Mesenchymal stem cell (in vitro differentiated cells and primary cell): ENCODE data around the gene VPS35L.

ENCODE experiments used
- DNase-seq: peaks from one replicate; pipeline ENCODE4 v3.0.0-alpha.2; 2013
- H2AFZ ChIP-seq: one replicate; pipeline ENCODE4 v1.6.1; 2013; ENCODE audit warnings: low read depth, mild to moderate bottlenecking, control low read depth, inconsistent platforms, low read length, moderate library complexity
- H2AK5ac ChIP-seq: 2 replicates; pipeline ENCODE4 v1.6.1; 2013; ENCODE audit warnings: low read length, moderate library complexity, mild to moderate bottlenecking, inconsistent platforms; ENCODE audit not compliant: severe bottlenecking
- H2BK120ac ChIP-seq: one replicate; pipeline ENCODE4 v1.6.1; 2013; ENCODE audit warnings: low read depth, mild to moderate bottlenecking, inconsistent platforms, low read length, moderate library complexity
- H2BK12ac ChIP-seq, 2 experiments: one replicate each; pipeline ENCODE4 v1.6.1; 2013; ENCODE audit warnings: inconsistent platforms in 2 of 2, low read length in 2 of 2, mild to moderate bottlenecking in 2 of 2, moderate library complexity in 2 of 2, control low read depth in 1 of 2
- H2BK15ac ChIP-seq: one replicate; pipeline ENCODE4 v1.6.1; 2013; ENCODE audit warnings: mild to moderate bottlenecking, low read depth, inconsistent platforms; ENCODE audit not compliant: poor library complexity, severe bottlenecking
- H2BK5ac ChIP-seq: 2 replicates; pipeline ENCODE4 v1.6.1; 2013; ENCODE audit warnings: low read depth, mild to moderate bottlenecking, low read length, control low read depth, inconsistent platforms; ENCODE audit not compliant: poor library complexity, severe bottlenecking
- H3K14ac ChIP-seq, 2 experiments: one replicate each; pipeline ENCODE4 v1.6.1; 2013; ENCODE audit warnings: inconsistent platforms in 2 of 2, low read length in 2 of 2, control low read depth in 1 of 2, mild to moderate bottlenecking in 1 of 2, moderate library complexity in 1 of 2
- H3K18ac ChIP-seq, 2 experiments: one replicate each; pipeline ENCODE4 v1.6.1; 2013; ENCODE audit warnings: inconsistent platforms in 2 of 2, low read length in 2 of 2, control low read depth in 1 of 2, low read depth in 1 of 2, mild to moderate bottlenecking in 1 of 2
- H3K23ac ChIP-seq, 2 experiments: one replicate each; pipeline ENCODE4 v1.6.1; 2013; ENCODE audit warnings: inconsistent platforms in 2 of 2, low read length in 2 of 2, mild to moderate bottlenecking in 2 of 2, moderate library complexity in 2 of 2, control low read depth in 1 of 2
- H3K27ac ChIP-seq: 2 replicates; pipeline ENCODE4 v1.5.1; 2013; ENCODE audit warnings: mild to moderate bottlenecking, moderate library complexity, low read length, control low read depth, inconsistent platforms; ENCODE audit not compliant: poor library complexity, severe bottlenecking
- H3K27me3 ChIP-seq, 2 experiments: 2 replicates each; pipeline versions ENCODE4 v1.6.1 to v1.7.0; 2013; ENCODE audit warnings: low read length in 2 of 2, mild to moderate bottlenecking in 2 of 2, moderate library complexity in 2 of 2, control low read depth in 1 of 2, inconsistent platforms in 1 of 2; ENCODE audit not compliant: control insufficient read depth in 1 of 2, insufficient read depth in 1 of 2
- H3K36me3 ChIP-seq, 2 experiments: 2 replicates each; pipeline versions ENCODE4 v1.6.1 to v1.7.0; 2013; ENCODE audit warnings: low read length in 2 of 2, control low read depth in 1 of 2, inconsistent platforms in 1 of 2, low read depth in 1 of 2, mild to moderate bottlenecking in 1 of 2; ENCODE audit not compliant: insufficient read depth in 2 of 2, control insufficient read depth in 1 of 2
- H3K4ac ChIP-seq, 2 experiments: one replicate each; pipeline ENCODE4 v1.6.1; 2013; ENCODE audit warnings: inconsistent platforms in 2 of 2, low read length in 2 of 2, mild to moderate bottlenecking in 2 of 2, moderate library complexity in 2 of 2, control low read depth in 1 of 2, low read depth in 1 of 2
- H3K4me1 ChIP-seq: 2 replicates; pipeline ENCODE4 v1.6.1; 2013; ENCODE audit warnings: low read depth, low read length, control low read depth; ENCODE audit not compliant: control insufficient read depth, insufficient read depth
- H3K4me2 ChIP-seq: 2 replicates; pipeline ENCODE4 v1.6.1; 2013; ENCODE audit warnings: low read length, mild to moderate bottlenecking, inconsistent platforms; ENCODE audit not compliant: poor library complexity, severe bottlenecking
- H3K4me3 ChIP-seq, 2 experiments: 2 replicates each; pipeline versions ENCODE4 v1.5.1 to v1.7.0; 2013; ENCODE audit warnings: low read length in 2 of 2, mild to moderate bottlenecking in 2 of 2, control low read depth in 1 of 2, low read depth in 1 of 2; ENCODE audit not compliant: insufficient read depth in 1 of 2
- H3K79me1 ChIP-seq: replicated peaks from 2 replicates; pipeline ENCODE4 v1.6.1; 2013; ENCODE audit warnings: mild to moderate bottlenecking, control low read depth, low read length, inconsistent platforms; ENCODE audit not compliant: poor library complexity, severe bottlenecking
- H3K9ac ChIP-seq: 2 replicates; pipeline ENCODE4 v1.7.0; 2013; ENCODE audit warnings: mild to moderate bottlenecking, low read length, moderate library complexity
- H3K9me3 ChIP-seq: 2 replicates; pipeline ENCODE4 v1.7.0; 2013; ENCODE audit warnings: mild to moderate bottlenecking, low read length; ENCODE audit not compliant: control insufficient read depth
- H4K8ac ChIP-seq: one replicate; pipeline ENCODE4 v1.6.1; 2013; ENCODE audit warnings: inconsistent platforms, mild to moderate bottlenecking, low read length, moderate library complexity
- H4K91ac ChIP-seq: one replicate; pipeline ENCODE4 v1.6.1; 2013; ENCODE audit warnings: mild to moderate bottlenecking, low read length, inconsistent platforms
- WGBS: methylation state at CpG from one replicate; pipeline ENCODE4 v1.1.7; 2013; ENCODE audit warnings: mixed read lengths; 5-methylcytosine and 5-hydroxymethylcytosine counted together

Gene VPS35L

DNA sequence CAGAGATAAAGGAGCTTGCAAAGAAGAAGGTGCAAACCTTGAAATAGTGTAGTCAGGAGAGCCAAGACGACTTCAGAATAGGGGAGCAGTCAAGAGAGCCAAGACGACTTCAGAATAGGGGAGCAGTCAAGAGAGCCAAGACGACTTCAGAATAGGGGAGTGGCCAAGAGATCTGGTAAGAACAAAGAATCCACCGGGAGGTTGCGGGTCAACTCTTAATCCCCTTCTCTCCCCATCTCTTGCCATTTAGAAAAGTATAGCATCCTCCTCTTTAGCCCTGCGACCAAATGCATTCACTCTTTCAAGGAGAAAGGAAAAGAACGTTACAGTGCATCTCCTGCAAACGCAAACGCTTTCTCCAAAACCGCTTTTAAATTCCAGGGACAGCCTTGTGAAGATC is 161.8 kb downstream of the VPS35L start:
- Histone ChIP-seq H3K4ac (peak overlapping the region in 1 of 2 experiments; percentile 88), H2BK12ac (no peak overlapping the region), H3K27ac (peak overlapping the region; percentile 89), H3K23ac (peak overlapping the region in 1 of 2 experiments; percentile 63), H2BK15ac (no peak overlapping the region), H3K4me1 (peaks cover 12% of the 10 kb centered on the region), H2AFZ (no peak overlapping the region), H2AK5ac (peak overlapping the region; percentile 58), H3K79me1 (peaks cover 43% of the 10 kb centered on the region), H3K4me2 (peak overlapping the region; percentile 84), H3K9me3 (no peaks in the 10 kb centered on the region), H3K36me3 (peaks cover 20 to 23% of the 10 kb centered on the region in 2 experiments), H3K9ac (peak overlapping the region; percentile 94), H4K8ac (peak overlapping the region; percentile 14), H2BK120ac (peak overlapping the region; percentile 44), H4K91ac (no peak overlapping the region), H3K27me3 (no peaks in the 10 kb centered on the region), H3K14ac (no peak overlapping the region), H3K4me3 (peak overlapping the region; percentile 90 to 97), H3K18ac (peak overlapping the region in 1 of 2 experiments; percentile 90), H2BK5ac (no peak overlapping the region)
- DNase-seq, result no peak
- WGBS, result 1% methylated on average over 10 of the region's 10 CpGs

DNA sequence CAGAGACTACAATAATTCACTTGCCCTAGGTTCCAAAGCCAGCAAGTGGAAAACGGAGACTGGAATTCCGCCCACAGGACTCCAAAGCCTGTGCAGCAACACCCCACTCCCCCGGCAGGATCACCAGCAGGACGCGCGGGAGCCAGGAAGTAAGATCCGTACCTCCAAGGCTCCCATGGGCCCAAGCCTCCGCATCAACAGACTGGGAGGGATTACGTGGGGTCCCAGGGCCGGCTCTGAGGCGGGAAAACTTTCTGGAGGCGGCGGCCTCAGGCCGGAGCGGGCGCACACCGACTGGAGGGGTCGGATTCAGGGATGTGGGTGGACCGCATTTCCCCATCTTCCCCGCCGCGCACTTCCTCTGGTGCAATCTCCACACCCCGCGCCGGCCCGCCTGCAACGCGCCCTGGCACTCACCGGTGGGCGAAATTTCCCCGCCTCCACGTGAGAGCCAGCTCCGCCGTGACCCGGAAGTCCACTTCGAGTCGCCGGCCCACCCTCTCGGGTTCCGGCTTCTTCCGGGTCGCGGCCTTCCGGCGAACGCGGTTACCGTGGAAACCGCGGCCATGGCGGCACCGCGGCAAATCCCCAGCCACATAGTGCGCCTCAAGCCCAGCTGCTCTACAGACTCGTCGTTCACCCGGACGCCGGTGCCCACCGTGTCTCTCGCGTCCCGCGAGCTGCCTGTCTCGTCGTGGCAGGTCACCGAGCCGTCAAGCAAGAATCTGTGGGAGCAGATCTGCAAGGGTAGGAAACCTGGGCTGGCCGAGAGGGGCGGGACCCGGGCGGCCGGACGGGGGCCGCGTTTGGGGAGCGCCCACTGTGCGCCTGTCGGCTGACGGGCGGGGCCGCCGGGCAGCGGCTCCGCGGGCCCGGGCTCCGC is 162.5 kb downstream of the VPS35L start, which contains the start of the genes IQCK and KNOP1:
IQCK (plus strand) TSS at position 531 of the 883 bp plus-strand sequence; CDS start at position 567, 36 bp downstream.
KNOP1 (minus strand) TSS at position 487 of the 883 bp plus-strand sequence. CDS start 3,192 bp downstream, outside the sequence.
- H3K79me1 ChIP-seq, result peaks cover 40% of the 10 kb centered on the region
- H2BK12ac ChIP-seq, result peak within 1 kb of the TSS in 1 of 2 experiments; percentile 24
- peak within 1 kb of the TSS in 1 of 2 experiments; percentile 63 for H3K23ac ChIP-seq
- peak within 1 kb of the TSS in 1 of 2 experiments; percentile 88 for H3K4ac ChIP-seq
- H3K14ac ChIP-seq, result no peak within 1 kb of the TSS
- peaks cover 14 to 17% of the 10 kb centered on the region in 2 experiments for H3K36me3 ChIP-seq
- H3K4me1 ChIP-seq, result peaks cover 15% of the 10 kb centered on the region
- H2BK5ac ChIP-seq, result peak within 1 kb of the TSS; percentile 26
- peak within 1 kb of the TSS; percentile 90 to 97 for H3K4me3 ChIP-seq
- peak; percentile 91 for DNase-seq
- under 1% methylated on average over 88 of the region's 88 CpGs for WGBS
- peak within 1 kb of the TSS; percentile 86 for H2AFZ ChIP-seq
- peak within 1 kb of the TSS; percentile 58 for H2AK5ac ChIP-seq
- H4K8ac ChIP-seq, result peak within 1 kb of the TSS; percentile 81
- H2BK15ac ChIP-seq, result peak within 1 kb of the TSS; percentile 63
- peak within 1 kb of the TSS; percentile 89 for H3K27ac ChIP-seq
- H3K9ac ChIP-seq, result peak within 1 kb of the TSS; percentile 94
- peak within 1 kb of the TSS; percentile 84 for H3K4me2 ChIP-seq
- peak within 1 kb of the TSS; percentile 44 for H2BK120ac ChIP-seq
- no peaks in the 10 kb centered on the region for H3K27me3 ChIP-seq
- H3K18ac ChIP-seq, result peak within 1 kb of the TSS; percentile 73 to 96
- no peaks in the 10 kb centered on the region for H3K9me3 ChIP-seq
- peak within 1 kb of the TSS; percentile 77 for H4K91ac ChIP-seq

DNA sequence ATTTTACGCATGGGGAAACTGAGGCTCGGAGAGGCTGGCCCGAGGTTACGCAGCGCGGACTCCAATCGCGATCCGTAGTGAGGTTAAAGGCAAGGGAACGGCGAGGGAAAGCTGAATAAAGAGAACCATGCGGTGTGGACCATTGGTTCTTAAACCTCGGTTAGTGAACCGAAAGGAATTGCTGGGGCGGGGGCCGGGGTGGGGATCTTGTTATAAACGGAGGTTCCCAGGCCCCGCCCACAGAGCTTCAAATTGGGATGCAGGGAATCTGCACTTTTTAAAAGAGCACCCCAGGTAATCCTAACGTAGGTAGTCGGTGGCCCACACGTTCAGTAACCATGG is 163.1 kb downstream of the VPS35L start:
- Histone ChIP-seq H3K27ac (no peak overlapping the region), H3K9ac (peak overlapping the region; percentile 94), H3K14ac (no peak overlapping the region), H3K4me3 (peak overlapping the region; percentile 90 to 97), H2BK5ac (no peak overlapping the region), H2BK120ac (no peak overlapping the region), H2BK15ac (peak overlapping the region; percentile 63), H2BK12ac (no peak overlapping the region), H3K4me1 (peaks cover 15% of the 10 kb centered on the region), H3K4ac (no peak overlapping the region), H2AK5ac (no peak overlapping the region), H2AFZ (peak overlapping the region; percentile 84), H3K9me3 (no peaks in the 10 kb centered on the region), H4K91ac (no peak overlapping the region), H4K8ac (peak overlapping the region; percentile 39), H3K18ac (peak overlapping the region in 1 of 2 experiments; percentile 46), H3K79me1 (peaks cover 37% of the 10 kb centered on the region), H3K27me3 (no peaks in the 10 kb centered on the region), H3K23ac (no peak overlapping the region), H3K4me2 (peak overlapping the region; percentile 69), H3K36me3 (peaks cover 9 to 13% of the 10 kb centered on the region in 2 experiments)
- peak; percentile 42 for DNase-seq
- WGBS, result under 1% methylated on average over 21 of the region's 21 CpGs

DNA sequence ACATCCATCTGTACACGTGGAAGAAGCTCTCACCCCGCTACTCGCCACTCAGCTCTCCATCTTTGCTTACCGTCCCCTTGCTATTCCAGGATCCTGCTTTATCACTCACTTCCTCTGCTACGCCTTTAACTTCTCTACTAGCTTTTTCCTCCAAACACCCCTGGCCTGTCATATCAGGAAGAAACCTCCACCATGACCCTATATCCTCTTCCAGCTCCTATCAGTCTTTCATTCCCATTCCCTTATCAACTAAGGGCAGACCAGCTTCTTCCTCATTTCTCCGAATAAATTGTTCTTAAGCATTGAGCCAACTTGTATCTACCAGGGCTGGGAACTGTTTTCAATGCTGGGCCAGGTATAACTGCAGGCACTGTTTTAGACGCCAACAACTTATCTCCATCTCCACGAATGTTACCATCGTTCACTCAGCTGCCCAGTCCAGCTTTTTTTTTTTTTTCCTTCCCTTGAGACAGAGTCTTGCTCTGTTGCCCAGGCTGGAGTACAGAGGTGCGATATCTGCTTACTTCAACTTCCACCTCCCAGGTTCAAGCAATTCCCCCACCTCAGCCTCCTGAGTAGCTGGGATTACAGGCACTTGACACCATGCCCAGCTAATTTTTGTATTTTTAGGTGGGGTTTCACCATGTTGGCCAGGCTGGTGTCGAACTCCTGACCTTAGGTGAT is 166.9 kb downstream of the VPS35L start:
- Histone ChIP-seq H3K18ac (no peak overlapping the region), H2BK120ac (no peak overlapping the region), H3K4me3 (no peak overlapping the region), H2AFZ (no peak overlapping the region), H3K4ac (no peak overlapping the region), H3K4me2 (no peak overlapping the region), H3K4me1 (peaks cover 9% of the 10 kb centered on the region), H2AK5ac (no peak overlapping the region), H2BK15ac (no peak overlapping the region), H3K14ac (no peak overlapping the region), H3K23ac (no peak overlapping the region), H3K79me1 (peaks cover 24% of the 10 kb centered on the region), H3K27ac (no peak overlapping the region), H3K27me3 (no peaks in the 10 kb centered on the region), H4K91ac (no peak overlapping the region), H2BK5ac (no peak overlapping the region), H3K9ac (no peak overlapping the region), H2BK12ac (no peak overlapping the region), H3K9me3 (no peaks in the 10 kb centered on the region), H4K8ac (no peak overlapping the region), H3K36me3 (no peaks in the 10 kb centered on the region)
- DNase-seq, result no peak
- 93% methylated on average over 10 of the region's 11 CpGs for WGBS
